ENCODE data around the gene MDC1.

The MDC1 gene

GRCh38 chr6:30682143-30683117, 34.7 kb downstream of the MDC1 start:
- Histone ChIP-seq H4K20me1 (ENCODE audit: insufficient read depth, low read length) (peaks cover 10% of the 10 kb centered on the region; the same call in 1 of the 2 replicates), H3K27ac (ENCODE audit: low read length) (peak overlapping the region; percentile 90), H3K9ac (ENCODE audit: low read length) (peak overlapping the region; percentile 93), H3K79me2 (ENCODE audit: low read length) (peaks cover 65% of the 10 kb centered on the region), H3K9me3 (ENCODE audit: insufficient read depth, low read length) (no peaks in the 10 kb centered on the region), H3K4me3 (ENCODE audit: low read length) (peak overlapping the region; percentile 90), H2AFZ (ENCODE audit: low read depth, low read length) (no peak overlapping the region), H3K36me3 (replicated peaks; ENCODE audit: low read depth, low read length) (peaks cover 3% of the 10 kb centered on the region), H3K4me1 (ENCODE audit: low read length) (peaks cover 34% of the 10 kb centered on the region), H3K4me2 (ENCODE audit: low read length) (peak overlapping the region; percentile 100), H3K27me3 (ENCODE audit: low read depth, low read length) (no peaks in the 10 kb centered on the region)
- TF ChIP-seq, protein P1, sequence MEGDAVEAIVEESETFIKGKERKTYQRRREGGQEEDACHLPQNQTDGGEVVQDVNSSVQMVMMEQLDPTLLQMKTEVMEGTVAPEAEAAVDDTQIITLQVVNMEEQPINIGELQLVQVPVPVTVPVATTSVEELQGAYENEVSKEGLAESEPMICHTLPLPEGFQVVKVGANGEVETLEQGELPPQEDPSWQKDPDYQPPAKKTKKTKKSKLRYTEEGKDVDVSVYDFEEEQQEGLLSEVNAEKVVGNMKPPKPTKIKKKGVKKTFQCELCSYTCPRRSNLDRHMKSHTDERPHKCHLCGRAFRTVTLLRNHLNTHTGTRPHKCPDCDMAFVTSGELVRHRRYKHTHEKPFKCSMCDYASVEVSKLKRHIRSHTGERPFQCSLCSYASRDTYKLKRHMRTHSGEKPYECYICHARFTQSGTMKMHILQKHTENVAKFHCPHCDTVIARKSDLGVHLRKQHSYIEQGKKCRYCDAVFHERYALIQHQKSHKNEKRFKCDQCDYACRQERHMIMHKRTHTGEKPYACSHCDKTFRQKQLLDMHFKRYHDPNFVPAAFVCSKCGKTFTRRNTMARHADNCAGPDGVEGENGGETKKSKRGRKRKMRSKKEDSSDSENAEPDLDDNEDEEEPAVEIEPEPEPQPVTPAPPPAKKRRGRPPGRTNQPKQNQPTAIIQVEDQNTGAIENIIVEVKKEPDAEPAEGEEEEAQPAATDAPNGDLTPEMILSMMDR (IDR thresholded peaks at IDR 0.05; ENCODE audit: low read depth, low read length): no peak
- no peak for TF ChIP-seq EZH2phosphoT487 (IDR thresholded peaks at IDR 0.05; ENCODE audit: low read depth)

DNA sequence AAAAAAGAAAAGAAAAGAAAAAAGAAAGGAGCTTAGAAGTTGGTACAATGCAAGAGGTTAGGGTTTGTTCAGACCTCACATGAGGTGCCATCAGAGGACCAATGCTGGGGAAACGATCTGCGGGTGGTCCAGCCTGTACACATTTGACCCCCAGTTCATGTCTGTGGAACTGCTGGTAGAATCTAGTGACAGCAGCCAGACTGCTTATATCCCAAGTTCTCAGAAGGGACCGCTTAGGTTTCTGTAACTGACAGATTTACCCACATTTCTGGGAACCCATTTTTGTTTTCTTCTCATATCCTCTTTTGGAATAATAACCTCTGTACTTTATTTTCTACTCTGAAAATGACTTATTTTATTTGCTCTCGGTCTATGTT, 35.3 kb downstream of the MDC1 start:
- H3K79me2 ChIP-seq (ENCODE audit: low read length): peaks cover 65% of the 10 kb centered on the region
- peak overlapping the region; percentile 90 for H3K27ac ChIP-seq (ENCODE audit: low read length)
- peak overlapping the region; percentile 93 for H3K9ac ChIP-seq (ENCODE audit: low read length)
- peaks cover 33% of the 10 kb centered on the region for H3K4me1 ChIP-seq (ENCODE audit: low read length)
- H2AFZ ChIP-seq (ENCODE audit: low read depth, low read length): no peak overlapping the region
- peaks cover 10% of the 10 kb centered on the region; the same call in 1 of the 2 replicates for H4K20me1 ChIP-seq (ENCODE audit: insufficient read depth, low read length)
- H3K4me2 ChIP-seq (ENCODE audit: low read length): peak overlapping the region; percentile 100
- H3K4me3 ChIP-seq (ENCODE audit: low read length): peak overlapping the region; percentile 90
- TF ChIP-seq, protein P1 (IDR thresholded peaks at IDR 0.05; ENCODE audit: low read depth, low read length): no peak
- no peak for TF ChIP-seq EZH2phosphoT487 (IDR thresholded peaks at IDR 0.05; ENCODE audit: low read depth)
- H3K36me3 ChIP-seq (replicated peaks; ENCODE audit: low read depth, low read length): peaks cover 6% of the 10 kb centered on the region
- H3K27me3 ChIP-seq (ENCODE audit: low read depth, low read length): no peaks in the 10 kb centered on the region
- no peaks in the 10 kb centered on the region for H3K9me3 ChIP-seq (ENCODE audit: insufficient read depth, low read length)

DNA sequence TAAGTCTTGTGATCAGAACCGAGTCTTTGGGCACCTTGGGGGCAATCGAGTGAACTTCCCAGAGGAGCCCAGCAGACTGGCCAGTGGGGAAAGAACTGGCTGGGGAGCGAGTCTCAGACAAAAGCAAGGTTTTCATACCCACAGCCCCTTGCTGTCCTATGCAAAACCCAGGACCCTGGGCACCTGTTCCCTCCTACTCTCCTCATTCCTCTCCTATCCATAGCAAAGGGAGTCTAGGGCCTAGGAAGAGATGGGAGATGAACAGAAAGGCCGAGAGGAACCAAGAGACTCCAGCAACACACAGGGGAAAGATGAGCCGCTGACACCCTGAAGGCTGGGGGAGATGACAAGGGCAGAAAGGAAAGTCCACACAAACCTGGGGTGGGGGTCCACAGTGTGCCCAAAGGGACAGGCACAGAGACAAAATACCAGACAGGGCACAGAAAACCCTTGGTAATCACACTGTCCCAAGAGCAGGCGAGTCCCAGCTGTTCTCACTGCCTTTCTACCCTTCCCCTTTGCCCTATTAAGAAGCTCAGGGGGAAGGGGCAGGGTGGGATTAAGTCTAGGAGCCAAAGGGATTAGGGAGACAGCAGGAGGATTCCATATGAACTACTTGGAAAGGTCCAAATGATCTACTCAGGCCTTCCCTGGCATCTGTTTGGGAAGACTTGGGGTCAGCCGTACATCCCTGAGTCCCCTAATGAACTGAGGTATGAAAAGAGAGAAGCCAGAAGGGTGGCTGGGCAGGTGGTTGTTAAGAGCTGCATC, 37.1 kb downstream of the MDC1 start:
- Histone ChIP-seq H3K4me1 (ENCODE audit: low read length) (peaks cover 31% of the 10 kb centered on the region), H3K4me3 (ENCODE audit: low read length) (peak overlapping the region; percentile 49; the same call in 1 of the 2 replicates), H3K4me2 (ENCODE audit: low read length) (peak overlapping the region; percentile 85), H3K79me2 (ENCODE audit: low read length) (peaks cover 51% of the 10 kb centered on the region), H3K9me3 (ENCODE audit: insufficient read depth, low read length) (no peaks in the 10 kb centered on the region), H3K36me3 (replicated peaks; ENCODE audit: low read depth, low read length) (peaks cover 10% of the 10 kb centered on the region), H2AFZ (ENCODE audit: low read depth, low read length) (no peak overlapping the region), H3K27ac (ENCODE audit: low read length) (no peak overlapping the region), H4K20me1 (ENCODE audit: insufficient read depth, low read length) (peaks cover 10% of the 10 kb centered on the region; the same call in 1 of the 2 replicates), H3K27me3 (ENCODE audit: low read depth, low read length) (no peaks in the 10 kb centered on the region), H3K9ac (ENCODE audit: low read length) (0 out of 2 replicates have a peak overlapping the region, but pooled peaks have one; percentile 16)
- TF ChIP-seq, protein P1 (IDR thresholded peaks at IDR 0.05; ENCODE audit: low read depth, low read length): no peak
- TF ChIP-seq EZH2phosphoT487 (IDR thresholded peaks at IDR 0.05; ENCODE audit: low read depth): no peak

All from OCI-LY3 (cell line).